Neural cell (in vitro differentiated cells): ENCODE measurements around the gene PPM1G.

Source experiments
- CTCF ChIP-seq: fragments of 450-650 bp; IDR thresholded peaks from 2 replicates; pipeline ENCODE4 v1.5.1; 2014; ENCODE audit warnings: antibody characterized with exemption, mild to moderate bottlenecking, moderate library complexity; ENCODE audit not compliant: poor library complexity, severe bottlenecking
- EP300 ChIP-seq: fragments of 450-650 bp; conservative IDR thresholded peaks from 2 replicates; pipeline ENCODE4 v1.6.1; 2014; ENCODE audit warnings: antibody characterized with exemption, mild to moderate bottlenecking, moderate library complexity; ENCODE audit not compliant: poor library complexity, severe bottlenecking
- EZH2 ChIP-seq: fragments of 200-600, 300-800 bp; shearing (Covaris generic), sonication (generic); IDR thresholded peaks from 2 replicates; pipeline ENCODE4 v1.6.1; 2014; ENCODE audit warnings: antibody characterized with exemption, low read length, borderline replicate concordance, mild to moderate bottlenecking; ENCODE audit not compliant: insufficient read depth, poor library complexity, severe bottlenecking
- POLR2AphosphoS5 ChIP-seq: IDR thresholded peaks from 2 replicates; pipeline ENCODE4 v1.6.1; 2012
- REST ChIP-seq: IDR thresholded peaks from 2 replicates; pipeline ENCODE4 v1.6.1; 2012; ENCODE audit warnings: borderline replicate concordance

GRCh38 chr2:27356056-27356381 is 53.4 kb downstream of the PPM1G start:
- no peak for TF ChIP-seq POLR2AphosphoS5
- TF ChIP-seq CTCF: no peak
- no peak for TF ChIP-seq EZH2
- TF ChIP-seq EP300: no peak
- no peak for TF ChIP-seq REST
